Gastroesophageal sphincter (tissue), 3 donors: ENCODE data around the gene UBR3.

Experiments used
- POLR2A ChIP-seq, 2 donors: fragments of 450-650 bp; IDR thresholded peaks; one replicate each; pipeline ENCODE4 v1.6.1; 2017; ENCODE audit warnings: antibody characterized with exemption in 2 of 2, mild to moderate bottlenecking in 2 of 2, moderate library complexity in 1 of 2
- POLR2AphosphoS5 ChIP-seq: sonication (generic); formaldehyde crosslinking; IDR thresholded peaks from one replicate; pipeline ENCODE4 v1.6.1; 2017; ENCODE audit warnings: antibody characterized with exemption
- TF ChIP-seq, protein P1 (sequence below), 4 experiments: fragments of 200-600 bp in 2 of 4; fragments of 450-650 bp in 2 of 4; sonication (generic) in 1 of 4; IDR thresholded peaks; one replicate each; pipeline ENCODE4 v1.5.1; 2017 to 2019; ENCODE audit warnings: antibody characterized with exemption in 4 of 4, mild to moderate bottlenecking in 2 of 4, moderate library complexity in 2 of 4

DNA sequence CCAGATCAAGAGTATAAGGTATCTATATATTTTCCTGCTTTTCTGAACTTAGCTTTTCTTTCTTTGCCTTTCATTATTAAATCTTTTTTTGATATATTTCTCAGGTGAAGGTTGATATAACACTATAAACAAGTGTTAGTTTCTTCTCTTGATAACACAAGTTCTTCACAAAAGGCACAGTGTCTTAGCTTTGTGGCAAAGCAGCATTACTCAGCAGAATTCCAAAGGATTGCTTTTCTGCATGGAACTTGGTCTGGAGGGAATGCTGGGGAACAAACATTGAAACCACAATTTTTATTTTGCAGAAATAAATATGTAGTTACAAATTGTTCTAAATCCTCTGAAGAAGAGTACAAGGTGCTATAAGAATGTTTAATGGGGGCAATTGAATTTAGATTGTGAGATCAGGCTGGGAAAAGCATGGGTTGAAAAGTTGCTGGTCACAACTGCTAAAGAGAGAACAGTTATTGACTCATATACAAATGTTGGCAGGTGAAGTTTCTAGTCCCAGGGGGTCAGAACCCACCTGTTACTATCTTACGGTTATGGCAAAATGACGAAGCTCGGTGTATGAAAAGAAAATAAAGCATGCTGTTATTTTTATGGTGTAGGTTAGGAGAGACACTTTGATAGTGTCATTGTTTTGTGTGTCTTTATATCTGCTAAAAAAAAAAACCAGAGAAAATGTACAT lies 68.2 kb downstream of the UBR3 start:
- TF ChIP-seq, protein P1, sequence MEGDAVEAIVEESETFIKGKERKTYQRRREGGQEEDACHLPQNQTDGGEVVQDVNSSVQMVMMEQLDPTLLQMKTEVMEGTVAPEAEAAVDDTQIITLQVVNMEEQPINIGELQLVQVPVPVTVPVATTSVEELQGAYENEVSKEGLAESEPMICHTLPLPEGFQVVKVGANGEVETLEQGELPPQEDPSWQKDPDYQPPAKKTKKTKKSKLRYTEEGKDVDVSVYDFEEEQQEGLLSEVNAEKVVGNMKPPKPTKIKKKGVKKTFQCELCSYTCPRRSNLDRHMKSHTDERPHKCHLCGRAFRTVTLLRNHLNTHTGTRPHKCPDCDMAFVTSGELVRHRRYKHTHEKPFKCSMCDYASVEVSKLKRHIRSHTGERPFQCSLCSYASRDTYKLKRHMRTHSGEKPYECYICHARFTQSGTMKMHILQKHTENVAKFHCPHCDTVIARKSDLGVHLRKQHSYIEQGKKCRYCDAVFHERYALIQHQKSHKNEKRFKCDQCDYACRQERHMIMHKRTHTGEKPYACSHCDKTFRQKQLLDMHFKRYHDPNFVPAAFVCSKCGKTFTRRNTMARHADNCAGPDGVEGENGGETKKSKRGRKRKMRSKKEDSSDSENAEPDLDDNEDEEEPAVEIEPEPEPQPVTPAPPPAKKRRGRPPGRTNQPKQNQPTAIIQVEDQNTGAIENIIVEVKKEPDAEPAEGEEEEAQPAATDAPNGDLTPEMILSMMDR (IDR thresholded peaks at IDR 0.05), result no peak
- no peak for TF ChIP-seq POLR2AphosphoS5
- no peak for TF ChIP-seq POLR2A (IDR thresholded peaks at IDR 0.05)
